HG03159 (cell line): ENCODE results near the gene C1orf226.
"Not testable (repeated sequence)": the region's sequence is repeated elsewhere in the genome, so short reads cannot be mapped to it uniquely, and the experiment has no call there.

Source experiments
- ATAC-seq: cut with Tn5 transposase; IDR thresholded peaks from one replicate; pipeline ENCODE4 v1.9.1; 2021; ENCODE audit warnings: mild to moderate bottlenecking, moderate library complexity; ENCODE audit not compliant: unreplicated experiment

C1orf226 gene, protein sequence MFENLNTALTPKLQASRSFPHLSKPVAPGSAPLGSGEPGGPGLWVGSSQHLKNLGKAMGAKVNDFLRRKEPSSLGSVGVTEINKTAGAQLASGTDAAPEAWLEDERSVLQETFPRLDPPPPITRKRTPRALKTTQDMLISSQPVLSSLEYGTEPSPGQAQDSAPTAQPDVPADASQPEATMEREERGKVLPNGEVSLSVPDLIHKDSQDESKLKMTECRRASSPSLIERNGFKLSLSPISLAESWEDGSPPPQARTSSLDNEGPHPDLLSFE

GRCh38 chr1:162381383-162381782 is at the start of gene C1orf226:
C1orf226 (plus strand) TSS chr1:162381728; CDS start chr1:162381902, 174 bp downstream.
- ATAC-seq, result no peak

DNA sequence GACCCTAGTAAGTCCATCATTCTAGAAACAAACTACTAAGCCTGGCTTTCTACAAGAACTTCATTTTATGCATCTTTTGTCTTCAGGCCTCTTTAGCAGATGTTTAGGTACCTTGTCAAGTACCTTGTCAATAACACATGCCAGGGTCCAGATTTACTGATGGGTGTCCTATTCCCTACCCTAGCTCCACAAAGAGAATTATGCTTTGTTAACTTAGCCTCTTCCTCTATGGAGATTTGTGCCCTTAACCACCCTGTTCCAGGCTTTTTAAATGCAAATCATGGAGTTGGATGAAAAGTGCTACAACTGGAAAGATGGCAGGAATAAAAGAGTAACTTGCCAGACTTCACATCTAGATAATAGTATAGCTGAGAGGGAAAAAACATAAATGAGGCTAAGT is 47.5 kb upstream of the C1orf226 start:
- ATAC-seq, result no peak

GRCh38 chr1:162335126-162335525 is 46.4 kb upstream of the C1orf226 start:
- ATAC-seq, result no peak

GRCh38 chr1:162336621-162337285 is 44.8 kb upstream of the C1orf226 start:
- ATAC-seq, result no peak

DNA sequence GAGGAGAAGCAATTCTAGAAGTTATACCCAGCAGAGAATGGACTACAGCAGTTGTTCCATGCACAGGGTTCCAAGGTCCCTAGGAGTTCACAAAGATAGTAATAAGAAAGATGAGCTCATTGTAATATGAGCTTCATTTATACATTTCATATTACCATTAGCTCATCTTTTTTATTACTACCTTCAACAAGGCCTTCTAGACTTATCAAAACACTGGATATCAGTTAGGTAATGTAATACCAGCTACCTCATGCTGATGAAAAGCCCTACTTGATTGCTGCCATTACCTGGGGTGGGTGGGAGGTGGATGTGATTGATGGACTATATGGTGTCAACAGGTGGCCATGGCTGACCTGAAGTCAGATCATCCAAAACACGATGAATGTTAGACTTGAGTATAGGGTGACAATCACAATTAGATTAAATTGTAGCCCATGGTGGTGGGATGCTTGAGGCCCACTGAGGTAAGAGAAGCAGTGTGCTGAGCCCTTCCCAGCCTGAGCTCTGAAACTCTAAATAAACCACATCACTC is 39.0 kb upstream of the C1orf226 start:
- no peak for ATAC-seq

DNA sequence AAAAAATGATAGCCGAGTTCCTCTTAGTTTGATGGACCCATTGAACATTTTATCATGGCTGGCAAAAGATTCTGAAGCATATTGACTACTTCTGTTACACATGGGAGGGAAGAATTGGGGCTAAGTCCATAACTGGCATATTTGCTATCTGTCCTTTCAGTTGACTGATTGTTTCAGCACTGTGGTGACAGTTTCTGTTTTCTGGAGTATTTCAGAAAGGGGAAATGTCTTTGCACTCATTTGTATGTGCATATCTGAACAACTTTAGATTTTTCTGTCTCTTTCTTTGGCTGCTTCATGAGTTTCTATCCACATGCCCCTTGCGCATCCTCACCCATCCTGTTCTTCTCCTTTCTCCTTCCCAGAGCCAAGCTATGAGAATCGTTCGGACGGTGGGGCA is 38.1 kb upstream of the C1orf226 start:
- no peak for ATAC-seq

DNA sequence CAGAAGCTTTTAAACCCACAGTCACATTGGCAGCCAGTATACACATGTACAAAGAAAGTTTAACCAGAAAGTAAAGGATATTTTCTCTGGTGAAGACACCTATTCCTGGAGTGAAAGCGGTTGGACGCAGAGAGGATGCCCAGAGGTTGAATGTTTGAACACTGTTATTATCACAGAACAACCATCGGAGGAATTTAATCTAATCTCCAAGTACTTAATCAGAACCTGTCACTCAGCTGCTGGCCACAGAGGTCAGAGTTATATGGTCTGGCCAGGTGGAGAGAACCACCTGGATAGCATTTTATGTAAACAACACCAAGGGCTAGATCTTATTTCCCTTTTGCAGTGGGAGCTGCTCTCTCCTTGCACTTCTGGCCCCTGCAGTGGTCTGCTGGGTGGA is 34.2 kb upstream of the C1orf226 start:
- ATAC-seq, result no peak

GRCh38 chr1:162349635-162350330 is 31.7 kb upstream of the C1orf226 start:
- no peak for ATAC-seq

DNA sequence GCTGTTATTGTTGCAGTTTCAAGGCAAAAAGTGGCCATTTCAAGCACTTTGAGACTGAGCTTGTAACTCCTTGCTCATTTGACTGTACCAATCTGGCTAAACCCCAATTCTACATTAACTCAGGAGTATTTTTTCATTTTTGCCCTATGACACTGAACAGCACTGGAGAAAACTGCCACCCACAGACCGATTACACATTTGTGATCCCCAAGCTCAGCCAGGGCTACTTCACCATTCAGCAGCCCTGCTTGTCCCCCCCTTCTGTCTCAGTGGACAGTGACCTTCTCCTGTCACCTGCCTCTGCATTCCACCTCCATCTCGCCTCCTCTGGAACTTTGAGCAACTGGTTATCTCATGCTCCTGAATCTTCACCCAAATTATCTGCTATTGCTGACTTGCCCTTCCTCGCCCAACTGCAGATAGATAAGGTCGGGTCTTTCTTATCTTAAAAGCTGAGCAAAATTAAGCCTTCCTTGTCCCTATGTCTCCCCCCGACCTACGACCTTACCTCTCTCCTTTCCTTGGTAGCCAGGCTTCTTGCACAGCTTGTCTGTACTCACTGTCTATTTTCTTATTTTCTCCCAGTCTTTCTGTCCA is 30.2 kb upstream of the C1orf226 start:
- no peak for ATAC-seq

GRCh38 chr1:162351874-162352273 is 29.7 kb upstream of the C1orf226 start:
- ATAC-seq, result not testable (repeated sequence)

DNA sequence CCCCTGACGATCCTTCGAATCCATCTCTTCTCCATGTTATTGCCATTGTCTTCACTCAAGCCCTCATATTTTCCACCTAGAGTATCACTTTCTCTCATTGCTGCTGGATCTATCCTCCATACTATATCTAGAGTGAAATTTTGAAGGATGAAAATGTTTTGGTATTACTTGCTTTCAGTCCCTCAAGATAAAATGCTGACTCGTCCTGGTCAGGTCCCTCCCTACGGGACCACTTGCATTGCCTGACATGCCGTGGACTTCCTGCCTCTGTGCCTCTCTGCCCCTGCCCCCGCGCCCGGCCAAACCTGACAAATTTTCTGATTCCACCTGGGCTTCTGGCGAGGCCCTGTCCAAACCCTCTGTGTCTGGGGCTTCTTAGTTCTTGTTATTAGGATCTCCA is 28.4 kb upstream of the C1orf226 start:
- no peak for ATAC-seq

GRCh38 chr1:162353702-162354101 is 27.8 kb upstream of the C1orf226 start:
- ATAC-seq, result no peak

DNA sequence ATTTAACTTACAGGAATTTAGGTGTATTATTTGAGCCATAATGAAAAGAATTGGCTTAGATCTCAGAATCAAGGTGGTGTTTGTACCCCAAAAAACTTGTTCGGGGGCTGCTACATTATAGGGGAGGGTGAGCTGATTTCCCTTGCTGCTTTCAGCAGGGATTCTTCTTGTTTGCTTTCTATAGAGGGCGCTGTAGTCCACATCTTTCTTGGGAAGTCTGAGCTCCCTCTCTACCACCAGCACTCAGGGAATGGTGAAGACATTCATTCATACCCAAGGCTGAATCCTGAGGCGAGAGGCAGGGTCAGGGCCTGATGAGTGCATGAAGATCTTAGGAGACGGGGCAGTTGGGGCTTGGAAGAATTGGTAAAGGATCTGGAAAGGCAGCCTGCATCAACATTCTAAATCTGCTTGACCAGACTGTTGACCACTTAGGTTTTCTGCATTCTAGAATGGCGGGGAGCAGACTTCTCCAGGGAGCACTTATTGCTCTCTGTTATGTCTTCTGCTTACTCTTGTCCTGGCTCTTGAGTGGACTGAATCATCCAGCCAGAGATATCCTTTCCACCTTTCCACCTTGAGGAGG is 23.8 kb upstream of the C1orf226 start:
- no peak for ATAC-seq

DNA sequence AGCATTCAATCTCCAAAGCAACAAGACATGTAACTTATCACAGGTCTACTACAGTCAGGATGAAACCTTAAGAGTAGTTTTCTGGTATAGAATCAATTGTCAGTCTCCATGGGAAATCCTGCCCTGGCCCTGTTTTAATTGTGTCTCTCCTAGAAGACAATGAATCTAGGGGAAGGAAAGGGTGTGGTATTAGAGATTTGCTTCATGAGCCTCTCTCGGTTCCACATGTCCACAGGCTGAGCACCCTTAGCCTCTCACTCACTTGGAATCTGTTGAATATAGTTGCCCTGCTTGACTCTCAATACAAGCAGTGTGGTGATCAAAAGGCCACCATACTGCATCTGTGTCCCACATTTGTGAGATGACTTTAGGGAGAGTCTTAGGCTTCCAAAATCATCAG is 22.6 kb upstream of the C1orf226 start:
- ATAC-seq, result no peak

DNA sequence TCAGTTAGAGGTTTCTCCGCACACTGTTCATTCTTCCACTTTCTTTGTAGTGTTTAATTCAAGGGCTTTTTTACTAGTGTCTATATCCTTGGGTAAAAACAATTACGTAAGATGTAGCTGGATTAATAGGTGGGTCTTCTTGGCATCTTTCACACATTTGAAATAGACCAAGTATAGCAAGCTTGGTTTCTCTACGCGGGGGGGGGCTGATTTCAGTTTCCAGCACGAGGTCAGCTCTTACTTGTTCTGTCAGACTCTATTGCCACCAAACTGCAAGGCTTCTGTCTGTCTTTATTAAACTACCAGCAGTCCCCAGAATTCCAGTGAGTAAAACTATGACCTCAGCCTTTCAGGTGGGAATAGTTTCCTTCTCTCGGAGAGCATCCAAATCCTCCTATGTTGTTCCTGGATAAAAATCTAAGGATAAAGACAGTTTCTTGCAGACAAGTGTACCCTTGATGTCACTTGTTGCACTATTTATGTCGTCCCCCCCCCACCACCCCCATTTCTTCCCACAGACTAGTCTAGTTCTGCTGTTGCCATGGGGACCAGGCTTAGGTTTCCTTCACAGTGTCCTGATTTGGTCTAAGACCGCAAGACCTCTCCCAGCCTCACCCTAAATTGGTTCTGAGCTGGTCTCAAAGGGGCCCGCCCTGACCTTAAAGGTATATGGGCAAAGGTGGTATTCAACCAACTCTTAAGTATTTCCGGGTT is 21.8 kb upstream of the C1orf226 start:
- no peak for ATAC-seq

- ATAC-seq, result no peak
Observed at GRCh38 chr1:162360237-162360873, 21.2 kb upstream of the C1orf226 start.

- ATAC-seq, result no peak
Observed at GRCh38 chr1:162360874-162361260, 20.7 kb upstream of the C1orf226 start.

GRCh38 chr1:162361349-162361748 is 20.2 kb upstream of the C1orf226 start:
- peak; percentile 37 for ATAC-seq

GRCh38 chr1:162363823-162364222 is 17.7 kb upstream of the C1orf226 start:
- ATAC-seq, result no peak

- ATAC-seq, result no peak
Observed at GRCh38 chr1:162364498-162364897, 17.0 kb upstream of the C1orf226 start.
